ENCODE results near the gene ENGASE.
A peak's percentile ranks its signal among the peaks of the same experiment; 100 is the strongest.

DNA sequence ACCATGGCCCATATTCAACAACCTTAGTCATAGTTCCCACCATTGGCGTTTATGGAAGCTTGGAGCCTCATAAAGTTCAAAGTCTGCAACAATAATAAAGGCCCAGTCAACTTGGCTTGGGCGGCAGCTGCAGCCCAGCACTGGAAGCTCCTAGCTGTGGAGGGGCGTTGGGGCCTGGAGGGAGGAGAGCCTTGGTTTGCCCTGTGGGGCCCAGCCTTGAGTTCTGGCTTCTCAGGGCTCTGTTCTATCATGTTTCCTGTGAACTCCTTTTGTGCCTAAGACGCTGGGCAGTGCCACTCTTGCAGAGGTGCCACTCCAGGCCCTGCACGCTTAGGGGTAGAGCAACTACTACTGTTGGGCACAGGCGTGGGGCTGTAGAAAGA, 927 bp upstream of the ENGASE start:
- TF ChIP-seq, protein P1, sequence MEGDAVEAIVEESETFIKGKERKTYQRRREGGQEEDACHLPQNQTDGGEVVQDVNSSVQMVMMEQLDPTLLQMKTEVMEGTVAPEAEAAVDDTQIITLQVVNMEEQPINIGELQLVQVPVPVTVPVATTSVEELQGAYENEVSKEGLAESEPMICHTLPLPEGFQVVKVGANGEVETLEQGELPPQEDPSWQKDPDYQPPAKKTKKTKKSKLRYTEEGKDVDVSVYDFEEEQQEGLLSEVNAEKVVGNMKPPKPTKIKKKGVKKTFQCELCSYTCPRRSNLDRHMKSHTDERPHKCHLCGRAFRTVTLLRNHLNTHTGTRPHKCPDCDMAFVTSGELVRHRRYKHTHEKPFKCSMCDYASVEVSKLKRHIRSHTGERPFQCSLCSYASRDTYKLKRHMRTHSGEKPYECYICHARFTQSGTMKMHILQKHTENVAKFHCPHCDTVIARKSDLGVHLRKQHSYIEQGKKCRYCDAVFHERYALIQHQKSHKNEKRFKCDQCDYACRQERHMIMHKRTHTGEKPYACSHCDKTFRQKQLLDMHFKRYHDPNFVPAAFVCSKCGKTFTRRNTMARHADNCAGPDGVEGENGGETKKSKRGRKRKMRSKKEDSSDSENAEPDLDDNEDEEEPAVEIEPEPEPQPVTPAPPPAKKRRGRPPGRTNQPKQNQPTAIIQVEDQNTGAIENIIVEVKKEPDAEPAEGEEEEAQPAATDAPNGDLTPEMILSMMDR (IDR thresholded peaks at IDR 0.05) = no peak
- peak; percentile 27 to 55 for TF ChIP-seq POLR2A (IDR thresholded peaks at IDR 0.05)

Measured in Peyer's patch (tissue), 4 donors.